IPS-18c (cell line): Measurements from ENCODE around the gene ERG28.

Experiments
- H3K4me3 ChIP-seq: 2 replicates; pipeline ENCODE4 v1.7.0; 2013; ENCODE audit warnings: low read depth, mild to moderate bottlenecking, low read length, moderate library complexity; ENCODE audit not compliant: insufficient read depth
- H3K9me3 ChIP-seq: one replicate; pipeline ENCODE4 v1.6.1; 2013; ENCODE audit warnings: mild to moderate bottlenecking, low read length, moderate library complexity; ENCODE audit not compliant: control insufficient read depth, insufficient read depth

ERG28 gene

GRCh38 chr14:75672605-75673192 is 12.0 kb upstream of the ERG28 start:
- H3K9me3 ChIP-seq, result no peaks in the 10 kb centered on the region
- H3K4me3 ChIP-seq, result no peak overlapping the region

DNA sequence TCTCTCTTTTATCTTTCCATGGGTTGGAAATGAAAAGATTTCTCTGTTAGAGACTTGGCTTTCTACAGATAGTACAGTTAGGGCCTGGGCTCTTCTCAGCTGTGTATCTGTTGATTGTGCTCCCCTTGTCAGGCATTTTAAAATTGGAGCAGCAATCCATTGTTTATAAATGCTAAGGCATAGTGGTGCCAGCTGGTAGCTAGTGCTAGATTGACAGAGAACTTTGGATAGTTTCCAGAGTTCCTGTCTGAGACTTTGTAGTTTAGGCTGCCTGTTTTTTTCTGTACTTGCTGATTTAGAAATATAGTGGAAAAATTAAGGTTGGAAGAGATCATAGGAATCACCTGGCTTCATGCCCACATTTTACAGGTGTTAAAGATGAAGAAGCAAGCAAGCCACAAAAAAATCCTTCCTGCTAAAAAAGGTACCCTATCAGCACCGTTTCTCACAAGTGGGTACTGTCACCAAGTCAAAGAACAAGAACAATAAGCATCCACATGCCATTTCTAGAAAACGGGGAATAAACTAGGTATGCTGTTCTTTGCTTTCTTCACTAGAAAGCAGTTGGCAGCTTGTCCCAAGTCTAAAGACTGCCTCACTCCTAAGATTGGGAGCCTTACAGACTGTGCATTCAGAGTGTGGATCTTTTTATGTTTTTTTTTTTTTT is 6.6 kb upstream of the ERG28 start:
- Histone ChIP-seq H3K9me3 (no peaks in the 10 kb centered on the region), H3K4me3 (no peak overlapping the region)

- Histone ChIP-seq H3K4me3 (no peak overlapping the region), H3K9me3 (peaks cover 2% of the 10 kb centered on the region)
Observed at GRCh38 chr14:75662966-75663365, 2.3 kb upstream of the ERG28 start.

DNA sequence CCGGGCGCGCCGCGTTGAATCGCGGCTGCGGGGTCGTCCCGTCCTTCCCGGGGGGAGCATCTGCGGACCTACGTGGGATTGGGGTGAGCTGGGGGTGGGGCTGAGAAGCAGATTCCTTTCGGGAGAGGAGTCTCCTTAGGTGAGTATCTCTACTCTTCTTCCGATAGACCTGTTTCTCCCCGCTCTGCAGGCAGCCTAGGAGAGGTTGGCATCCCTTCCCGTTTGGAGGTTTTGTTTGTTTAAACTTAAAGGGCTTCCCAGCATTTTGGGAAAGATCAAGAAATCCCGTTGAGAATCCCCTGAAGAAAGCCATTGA is 781 bp upstream of the ERG28 start:
- peak overlapping the region; percentile 95 for H3K4me3 ChIP-seq
- H3K9me3 ChIP-seq, result peaks cover 2% of the 10 kb centered on the region

DNA sequence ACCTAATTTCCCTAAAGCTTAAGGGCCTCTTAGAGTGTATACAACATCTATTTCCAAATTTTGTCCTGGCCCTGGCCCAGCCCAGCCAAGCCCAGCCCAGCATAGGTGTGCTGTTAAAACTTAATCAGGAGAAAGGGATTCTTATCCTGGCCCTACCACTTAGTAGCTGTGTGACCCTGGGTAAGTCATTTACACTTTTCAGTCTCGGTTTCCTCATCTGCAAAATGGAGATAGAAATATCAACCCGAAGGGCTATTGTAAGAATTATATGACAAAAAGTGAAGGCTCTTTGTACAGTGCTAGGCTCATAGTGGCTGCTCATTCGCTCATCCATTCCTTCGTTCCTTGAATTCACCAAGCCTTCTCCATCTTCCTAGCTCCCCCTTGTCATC is 442 bp downstream of the ERG28 start:
- H3K9me3 ChIP-seq, result peaks cover 2% of the 10 kb centered on the region
- H3K4me3 ChIP-seq, result peak overlapping the region; percentile 95

GRCh38 chr14:75658957-75659356 is 1.7 kb downstream of the ERG28 start:
- Histone ChIP-seq H3K4me3 (no peak overlapping the region), H3K9me3 (peaks cover 2% of the 10 kb centered on the region)

GRCh38 chr14:75657331-75657730 is 3.3 kb downstream of the ERG28 start:
- peaks cover 2% of the 10 kb centered on the region for H3K9me3 ChIP-seq
- no peak overlapping the region for H3K4me3 ChIP-seq

DNA sequence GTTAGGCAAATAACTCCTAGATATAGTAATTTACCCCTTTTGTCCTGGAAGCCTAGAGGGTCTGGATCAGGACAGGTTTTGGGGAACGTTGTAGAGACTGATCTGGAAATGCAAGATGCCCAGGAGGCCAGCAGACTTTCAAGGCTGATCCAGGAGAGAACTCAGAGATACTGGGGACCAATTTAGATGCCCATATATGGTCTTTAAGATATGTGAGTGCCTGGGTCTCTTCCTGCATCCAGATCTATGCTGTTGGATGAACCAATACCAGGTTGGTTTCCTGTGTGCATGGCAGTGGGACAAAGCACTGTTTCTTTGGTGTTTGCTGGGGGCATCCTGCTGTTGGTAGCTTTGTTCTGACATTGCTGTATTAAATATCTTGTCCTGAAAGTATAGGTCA is 5.4 kb downstream of the ERG28 start:
- no peaks in the 10 kb centered on the region for H3K9me3 ChIP-seq
- no peak overlapping the region for H3K4me3 ChIP-seq

GRCh38 chr14:75654127-75654732 is 6.4 kb downstream of the ERG28 start:
- Histone ChIP-seq H3K4me3 (no peak overlapping the region), H3K9me3 (no peaks in the 10 kb centered on the region)

DNA sequence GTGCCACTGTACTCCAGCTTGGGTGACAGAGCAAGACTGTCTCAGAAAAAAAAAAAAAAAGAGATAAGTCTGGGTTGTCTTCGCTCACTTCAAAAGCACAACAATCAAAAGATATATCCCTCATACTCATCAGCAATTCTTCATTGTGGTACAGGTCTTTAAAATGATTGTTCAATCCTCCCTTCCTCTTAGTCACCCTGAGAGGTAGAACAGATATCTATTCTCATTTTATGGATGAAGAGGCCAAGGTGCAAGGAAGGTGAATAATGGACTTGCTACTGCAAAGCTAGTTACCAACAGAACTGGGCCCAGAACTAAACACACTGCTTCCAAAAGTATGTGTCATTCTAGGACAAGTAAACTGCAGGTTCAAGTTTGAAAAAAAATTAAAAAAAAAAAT is 7.1 kb downstream of the ERG28 start:
- Histone ChIP-seq H3K4me3 (no peak overlapping the region), H3K9me3 (no peaks in the 10 kb centered on the region)

GRCh38 chr14:75650253-75651058 is 10.2 kb downstream of the ERG28 start:
- H3K4me3 ChIP-seq, result no peak overlapping the region
- H3K9me3 ChIP-seq, result no peaks in the 10 kb centered on the region

GRCh38 chr14:75649773-75650172 is 10.9 kb downstream of the ERG28 start:
- no peaks in the 10 kb centered on the region for H3K9me3 ChIP-seq
- no peak overlapping the region for H3K4me3 ChIP-seq

DNA sequence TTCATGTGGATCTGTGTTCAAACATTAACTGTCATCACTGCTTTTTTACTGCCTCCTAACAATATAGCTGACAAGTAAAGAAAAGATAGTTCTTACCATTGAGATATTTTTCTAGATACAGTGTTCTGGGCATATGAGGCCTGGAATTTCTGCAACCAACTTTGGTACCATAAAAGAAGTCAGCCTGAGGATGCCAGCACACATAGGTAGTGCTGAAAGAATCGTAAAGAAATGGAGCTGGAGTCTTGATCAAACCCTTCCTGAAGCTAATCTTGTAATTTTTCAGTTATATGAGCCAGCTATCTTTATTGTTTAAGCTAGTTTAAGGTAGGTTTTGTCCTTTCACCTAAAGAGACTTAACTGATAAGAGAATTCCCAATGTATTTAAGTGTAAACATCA is 11.3 kb downstream of the ERG28 start:
- Histone ChIP-seq H3K4me3 (no peak overlapping the region), H3K9me3 (no peaks in the 10 kb centered on the region)

DNA sequence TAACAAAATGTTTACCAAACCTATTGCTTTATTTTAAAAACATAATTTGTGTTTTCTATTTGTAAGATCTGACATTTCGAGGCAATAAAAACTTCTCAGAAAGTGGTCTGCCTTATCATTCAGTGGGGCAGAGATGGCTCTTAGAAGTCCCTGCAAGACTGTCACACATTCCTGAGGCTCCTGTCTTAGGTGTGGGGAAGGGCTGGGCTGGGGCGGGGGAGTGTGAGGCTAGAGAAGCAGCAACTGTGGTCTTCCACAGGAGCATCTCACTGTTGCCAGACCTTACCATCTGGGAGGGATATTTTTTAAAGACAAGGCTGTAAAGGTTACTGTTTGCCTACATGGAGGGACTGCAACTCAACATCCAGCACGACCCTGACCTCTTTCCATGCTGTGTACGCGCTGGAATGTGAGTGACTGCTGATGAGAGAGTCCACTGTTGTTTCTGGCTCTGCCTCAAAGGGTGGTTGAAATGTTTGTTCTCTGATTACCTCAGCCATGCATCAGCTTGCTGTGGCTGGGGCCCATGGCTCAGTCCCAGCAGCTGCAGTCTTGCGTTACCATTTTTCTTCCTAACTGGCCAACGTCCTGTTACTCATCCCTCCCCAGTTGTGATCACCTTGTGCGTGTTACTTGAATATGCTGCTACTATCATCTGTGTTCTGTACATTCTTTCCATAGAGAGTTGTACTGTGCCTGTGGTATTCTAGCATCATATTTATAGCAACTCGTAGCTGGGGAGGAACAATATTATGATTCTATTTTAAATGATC is 12.4 kb downstream of the ERG28 start:
- H3K4me3 ChIP-seq, result no peak overlapping the region

DNA sequence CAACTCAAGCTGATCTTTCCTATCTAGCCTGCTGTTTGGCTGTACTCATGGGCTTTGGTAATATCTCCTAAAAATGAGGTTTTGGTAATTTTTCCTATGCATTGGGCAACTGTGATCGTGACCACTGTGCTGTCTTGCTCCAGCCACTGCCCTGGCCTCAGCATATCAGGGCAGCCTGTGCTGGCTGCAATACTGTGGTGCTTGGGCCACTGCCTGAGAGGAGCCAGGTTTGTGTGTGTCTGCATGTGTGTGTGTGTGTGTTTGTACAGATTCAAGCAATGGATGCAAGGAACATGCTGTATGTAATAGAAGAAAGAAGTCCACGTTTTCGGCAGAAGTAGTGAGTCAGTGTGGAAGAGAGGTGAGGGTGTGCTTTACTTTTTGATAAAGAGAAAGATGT is 13.0 kb downstream of the ERG28 start:
- Histone ChIP-seq H3K9me3 (no peaks in the 10 kb centered on the region), H3K4me3 (no peak overlapping the region)

More for the DNA sequence above, 12.4 kb downstream of the ERG28 start:
- no peaks in the 10 kb centered on the region for H3K9me3 ChIP-seq

DNA sequence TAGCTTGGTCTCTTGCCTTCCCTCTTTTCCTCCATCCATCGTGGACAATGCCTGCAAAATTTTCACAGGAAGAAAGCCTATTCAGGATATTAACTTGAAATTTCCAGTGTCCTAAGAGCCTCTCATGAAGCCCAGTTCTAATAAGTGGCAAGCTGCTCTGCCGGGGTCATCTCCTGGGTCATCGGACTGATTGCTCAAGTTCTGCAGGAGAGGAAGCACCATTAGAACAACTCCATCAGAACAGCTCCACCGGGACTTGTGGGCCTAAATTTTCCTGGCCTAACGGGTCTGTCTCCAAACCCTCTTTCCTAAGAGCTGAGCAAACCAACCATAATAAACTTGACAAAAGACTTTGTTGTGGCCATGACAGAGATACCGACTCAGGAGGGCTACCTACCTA is 13.9 kb downstream of the ERG28 start:
- H3K9me3 ChIP-seq, result no peaks in the 10 kb centered on the region
- H3K4me3 ChIP-seq, result no peak overlapping the region

DNA sequence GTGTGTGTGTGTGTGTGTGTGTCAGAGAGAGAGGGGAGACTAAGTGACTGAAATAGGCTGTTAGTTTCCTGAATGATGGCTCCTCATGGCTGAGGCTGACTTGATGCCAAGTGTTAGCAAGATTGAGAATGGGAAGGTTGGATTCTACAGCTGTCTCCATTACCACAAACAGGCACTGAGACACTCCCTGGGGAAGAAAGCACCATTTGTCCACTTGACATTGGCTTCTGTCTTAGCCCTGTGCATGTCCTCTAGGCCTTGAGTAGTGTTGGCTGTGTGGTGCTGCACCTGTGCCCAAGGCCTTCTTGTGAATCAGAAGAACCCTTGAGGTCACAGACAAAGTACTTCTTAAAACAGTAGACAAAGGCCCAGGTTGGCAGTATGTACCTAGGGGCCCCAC is 15.6 kb downstream of the ERG28 start:
- no peaks in the 10 kb centered on the region for H3K9me3 ChIP-seq
- no peak overlapping the region for H3K4me3 ChIP-seq
